ENCODE measurements around the gene PPM1M. TPM values are rescaled to one million over a fixed set of nuclear protein-coding genes. Genes with fewer than 3 reads are reported as not detected.

The PPM1M gene
- total and polyA plus RNA-seq, 4 donors, result 18.2 to 53.6 (median 35.0) TPM

GRCh38 chr3:52294320-52295150 is 49.0 kb downstream of the PPM1M start:
- no peak overlapping the region for H3K4me3 ChIP-seq
- H3K9ac ChIP-seq (ENCODE audit: insufficient read depth in 1 of 2, low read length in 2 of 2), result no peak overlapping the region
- no peaks in the 10 kb centered on the region for H3K9me3 ChIP-seq (ENCODE audit: control insufficient read depth in 4 of 4, insufficient read depth in 3 of 4, low read length in 3 of 4)
- 91 to 94% methylated on average over 11 of the region's 11 CpGs for WGBS, 2 donors
- H3K36me3 ChIP-seq (ENCODE audit: control insufficient read depth in 4 of 4, insufficient read depth in 4 of 4, low read length in 4 of 4), result peaks cover 0 to 38% (median 4%) of the 10 kb centered on the region in 4 donors
- H3K27me3 ChIP-seq (ENCODE audit: control insufficient read depth in 3 of 3, insufficient read depth in 3 of 3, low read length in 2 of 3), result no peaks in the 10 kb centered on the region
- DNase-seq, result no peak
- no peak overlapping the region for H3K27ac ChIP-seq (ENCODE audit: low read depth in 1 of 2, low read length in 1 of 2)
- no peak for TF ChIP-seq CTCF (IDR thresholded peaks at IDR 0.05; ENCODE audit: control extremely low read depth, extremely low read depth)
- peaks cover 0 to 22% (median 4%) of the 10 kb centered on the region in 5 donors for H3K4me1 ChIP-seq (ENCODE audit: control insufficient read depth in 5 of 5, insufficient read depth in 5 of 5, low read length in 5 of 5)
- no peak for ATAC-seq (ENCODE audit: insufficient read depth, low FRiP score)

GRCh38 chr3:52295671-52296208 is 50.2 kb downstream of the PPM1M start:
- 93 to 95% methylated on average over 5 of the region's 5 CpGs for whole genome bisulfite sequencing, 2 donors
- no peaks in the 10 kb centered on the region for H3K27me3 ChIP-seq (ENCODE audit: control insufficient read depth in 3 of 3, insufficient read depth in 3 of 3, low read length in 2 of 3)
- H3K36me3 ChIP-seq (ENCODE audit: control insufficient read depth in 4 of 4, insufficient read depth in 4 of 4, low read length in 4 of 4), result peaks cover 0 to 32% (median 4%) of the 10 kb centered on the region in 4 donors
- no peaks in the 10 kb centered on the region for H3K9me3 ChIP-seq (ENCODE audit: control insufficient read depth in 4 of 4, insufficient read depth in 3 of 4, low read length in 3 of 4)
- H3K4me1 ChIP-seq (ENCODE audit: control insufficient read depth in 5 of 5, insufficient read depth in 5 of 5, low read length in 5 of 5), result peaks cover 0 to 31% (median 7%) of the 10 kb centered on the region in 5 donors
- H3K27ac ChIP-seq (ENCODE audit: low read depth in 1 of 2, low read length in 1 of 2), result no peak overlapping the region
- H3K4me3 ChIP-seq, result no peak overlapping the region
- DNase-seq (no peak), ATAC-seq (ENCODE audit: insufficient read depth, low FRiP score) (no peak)
- no peak for TF ChIP-seq CTCF (IDR thresholded peaks at IDR 0.05; ENCODE audit: control extremely low read depth, extremely low read depth)
- no peak overlapping the region for H3K9ac ChIP-seq (ENCODE audit: insufficient read depth in 1 of 2, low read length in 2 of 2)

GRCh38 chr3:52297242-52298148 is 51.9 kb downstream of the PPM1M start:
- Histone ChIP-seq H3K4me1 (ENCODE audit: control insufficient read depth in 5 of 5, insufficient read depth in 5 of 5, low read length in 5 of 5) (peaks cover 0 to 31% (median 7%) of the 10 kb centered on the region in 5 donors), H3K27me3 (ENCODE audit: control insufficient read depth in 3 of 3, insufficient read depth in 3 of 3, low read length in 2 of 3) (no peaks in the 10 kb centered on the region), H3K36me3 (ENCODE audit: control insufficient read depth in 4 of 4, insufficient read depth in 4 of 4, low read length in 4 of 4) (peaks cover 0 to 16% (median 0%) of the 10 kb centered on the region in 4 donors), H3K9me3 (ENCODE audit: control insufficient read depth in 4 of 4, insufficient read depth in 3 of 4, low read length in 3 of 4) (no peaks in the 10 kb centered on the region), H3K9ac (ENCODE audit: insufficient read depth in 1 of 2, low read length in 2 of 2) (no peak overlapping the region), H3K4me3 (no peak overlapping the region), H3K27ac (ENCODE audit: low read depth in 1 of 2, low read length in 1 of 2) (no peak overlapping the region)
- DNase-seq (no peak), ATAC-seq (ENCODE audit: insufficient read depth, low FRiP score) (no peak)
- TF ChIP-seq CTCF (IDR thresholded peaks at IDR 0.05; ENCODE audit: control extremely low read depth, extremely low read depth), result no peak
- WGBS, 2 donors, result 60 to 78% methylated on average over 11 of the region's 11 CpGs
